H1 (cell line): ENCODE measurements around the gene DGKA. TPM values are rescaled to one million over a fixed set of nuclear protein-coding genes. Genes with fewer than 3 reads are reported as not detected.

Source experiments
- ZNF274 ChIP-seq: IDR thresholded peaks from 2 replicates; pipeline ENCODE4 v1.7.0; 2012; ENCODE audit warnings: low read length, borderline replicate concordance; ENCODE audit errors: extremely low read depth
- polyA plus RNA-seq, 7 experiments: library from polyadenylated mRNA; depleted of rRNA in 3 of 7; stranded (reverse) in 5 of 7; unstranded in 2 of 7; fragments of >200 nt in 5 of 7; fragments of 200-250 nt in 2 of 7; gene quantifications; 1 replicate in 5 of 7; 2 replicates in 1 of 7; 4 replicates in 1 of 7; pipeline versions ENCODE4 v1.2.1 to v1.2.3, GENCODE V29; 2011 to 2013; ENCODE audit warnings: missing spikeins in 2 of 7, mixed read lengths in 2 of 7
- total RNA-seq: library from RNA; stranded (reverse); fragmentation: NEBNext Ultra II Directional; extraction: Animal tissue kit (Norgen Biotek cat#: 25700); gene quantifications from 2 replicates; pipeline ENCODE4 v1.2.1, GENCODE V29; 2021
- TF ChIP-seq, protein P1 (sequence below): IDR thresholded peaks from 2 replicates; pipeline ENCODE4 v1.6.1; 2012; ENCODE audit warnings: inconsistent platforms
- TF ChIP-seq, protein P2 (sequence below): IDR thresholded peaks from 2 replicates; pipeline ENCODE4 v1.6.1; 2011; ENCODE audit warnings: low read depth, mild to moderate bottlenecking, low read length; ENCODE audit not compliant: insufficient read depth

Gene DGKA
- total and polyA plus RNA-seq, 2 of the 8 experiments (the other 6 are each of a cell fraction or from before 2014, with no cell fraction given): 15.9 to 18.0 TPM

DNA sequence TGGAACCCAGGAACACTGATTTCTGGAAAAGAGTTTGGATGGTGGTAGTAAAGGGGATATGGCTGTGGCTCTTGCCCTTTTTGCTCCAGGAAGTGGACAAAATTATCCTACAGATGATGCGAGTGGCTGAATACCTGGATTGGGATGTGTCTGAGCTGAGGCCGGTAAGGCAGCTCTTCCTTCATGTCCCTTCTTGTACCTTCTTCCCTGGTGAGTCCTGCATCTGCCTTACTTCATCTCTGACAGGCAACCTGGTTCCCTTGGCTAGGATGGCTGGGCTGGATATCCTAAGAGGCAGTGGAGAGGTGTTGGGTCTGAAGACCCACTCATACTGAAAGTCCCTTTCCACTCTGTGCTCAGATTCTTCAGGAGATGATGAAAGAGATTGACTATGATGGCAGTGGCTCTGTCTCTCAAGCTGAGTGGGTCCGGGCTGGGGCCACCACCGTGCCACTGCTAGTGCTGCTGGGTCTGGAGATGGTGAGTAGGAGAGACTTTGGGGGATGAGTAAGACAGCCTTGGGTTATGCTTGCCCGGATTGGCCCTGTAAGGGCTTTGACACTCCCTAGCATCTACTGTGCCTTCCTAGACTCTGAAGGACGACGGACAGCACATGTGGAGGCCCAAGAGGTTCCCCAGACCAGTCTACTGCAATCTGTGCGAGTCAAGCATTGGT is 8.0 kb downstream of the DGKA start (continued):
- TF ChIP-seq, protein P1, sequence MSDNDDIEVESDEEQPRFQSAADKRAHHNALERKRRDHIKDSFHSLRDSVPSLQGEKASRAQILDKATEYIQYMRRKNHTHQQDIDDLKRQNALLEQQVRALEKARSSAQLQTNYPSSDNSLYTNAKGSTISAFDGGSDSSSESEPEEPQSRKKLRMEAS: no peak
- TF ChIP-seq ZNF274: no peak
- TF ChIP-seq, protein P2, sequence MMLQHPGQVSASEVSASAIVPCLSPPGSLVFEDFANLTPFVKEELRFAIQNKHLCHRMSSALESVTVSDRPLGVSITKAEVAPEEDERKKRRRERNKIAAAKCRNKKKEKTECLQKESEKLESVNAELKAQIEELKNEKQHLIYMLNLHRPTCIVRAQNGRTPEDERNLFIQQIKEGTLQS: no peak
